Thoracic aorta (tissue), 2 donors: ENCODE data around the gene TMEM123. TPM values are rescaled to one million over a fixed set of nuclear protein-coding genes. Genes with fewer than 3 reads are reported as not detected.

Experiments used
- ATAC-seq: fragments of 150-250 bp; one replicate; pipeline ENCODE4 v1.8.0; 2017; ENCODE audit warnings: low read depth; ENCODE audit not compliant: insufficient number of reproducible peaks, low FRiP score
- DNase-seq: peaks from one replicate; pipeline ENCODE4 v3.0.0-alpha.2; 2020; ENCODE audit warnings: low spot score
- H3K27ac ChIP-seq, 2 donors: fragments of 200-600 bp; sonication (generic); 1 replicate in 1 of 2; 2 replicates in 1 of 2; pipeline ENCODE4 v1.5.1; 2016; ENCODE audit warnings: mild to moderate bottlenecking in 2 of 2, moderate library complexity in 2 of 2
- H3K27me3 ChIP-seq: fragments of 200-600 bp; sonication (generic); replicated peaks from 2 replicates; pipeline ENCODE4 v1.6.0; 2016; ENCODE audit warnings: mild to moderate bottlenecking; ENCODE audit not compliant: insufficient read depth
- H3K36me3 ChIP-seq: fragments of 200-600 bp; sonication (generic); one replicate; pipeline ENCODE4 v1.5.1; 2016
- H3K4me1 ChIP-seq, 2 donors: fragments of 200-600 bp; sonication (generic); 1 replicate in 1 of 2; 2 replicates in 1 of 2; pipeline versions ENCODE4 v1.5.1 to v1.6.0; 2016; ENCODE audit warnings: low read depth in 2 of 2, mild to moderate bottlenecking in 1 of 2; ENCODE audit not compliant: control insufficient read depth in 1 of 2
- H3K4me3 ChIP-seq: fragments of 200-600 bp; sonication (generic); 2 replicates; pipeline ENCODE4 v1.5.1; 2016; ENCODE audit warnings: mild to moderate bottlenecking
- H3K9me3 ChIP-seq: fragments of 200-600 bp; sonication (generic); 2 replicates; pipeline ENCODE4 v1.5.1; 2016
- CTCF ChIP-seq: fragments of 200-600 bp; sonication (generic); IDR thresholded peaks from one replicate; pipeline ENCODE4 v1.5.1; 2019; ENCODE audit warnings: antibody characterized with exemption
- total RNA-seq, 2 donors: library from RNA; depleted of rRNA; stranded (reverse); fragments of >200 nt; gene quantifications; one replicate each; pipeline versions ENCODE4 v1.1.0 to v1.2.3, GENCODE V29; 2016

TMEM123 gene
- total RNA-seq, 2 donors from 2014 or later = 50.8 to 77.5 TPM

- Histone ChIP-seq H3K27ac (no peak overlapping the region), H3K4me3 (no peak overlapping the region), H3K4me1 (no peaks in the 10 kb centered on the region), H3K36me3 (peaks cover 13% of the 10 kb centered on the region), H3K9me3 (no peaks in the 10 kb centered on the region), H3K27me3 (no peaks in the 10 kb centered on the region)
- ATAC-seq (no peak), DNase-seq (no peak)
- TF ChIP-seq CTCF = no peak
Measured at GRCh38 chr11:102386136-102386734, 66.3 kb downstream of the TMEM123 start.

GRCh38 chr11:102385085-102386007, 67.2 kb downstream of the TMEM123 start:
- Histone ChIP-seq H3K9me3 (no peaks in the 10 kb centered on the region), H3K4me3 (no peak overlapping the region), H3K27ac (no peak overlapping the region), H3K4me1 (no peaks in the 10 kb centered on the region), H3K27me3 (no peaks in the 10 kb centered on the region), H3K36me3 (peaks cover 19% of the 10 kb centered on the region)
- no peak for TF ChIP-seq CTCF
- DNase-seq = no peak
- no peak for ATAC-seq

- no peak for TF ChIP-seq CTCF
- Histone ChIP-seq H3K36me3 (peaks cover 26% of the 10 kb centered on the region), H3K9me3 (no peaks in the 10 kb centered on the region), H3K4me3 (no peak overlapping the region), H3K27ac (no peak overlapping the region), H3K4me1 (no peaks in the 10 kb centered on the region), H3K27me3 (no peaks in the 10 kb centered on the region)
- ATAC-seq = no peak
- no peak for DNase-seq
Measured at GRCh38 chr11:102384419-102385079, 68.0 kb downstream of the TMEM123 start.

- Histone ChIP-seq H3K27ac (no peak overlapping the region), H3K4me1 (no peaks in the 10 kb centered on the region), H3K27me3 (no peaks in the 10 kb centered on the region), H3K36me3 (peaks cover 31% of the 10 kb centered on the region), H3K4me3 (no peak overlapping the region), H3K9me3 (no peaks in the 10 kb centered on the region)
- DNase-seq (no peak), ATAC-seq (no peak)
- TF ChIP-seq CTCF = no peak
Measured at GRCh38 chr11:102383839-102384238, 68.7 kb downstream of the TMEM123 start.

GRCh38 chr11:102382384-102382783, 70.2 kb downstream of the TMEM123 start:
- H3K36me3 ChIP-seq = peaks cover 40% of the 10 kb centered on the region
- no peaks in the 10 kb centered on the region for H3K9me3 ChIP-seq
- DNase-seq (no peak), ATAC-seq (no peak)
- H3K4me3 ChIP-seq = no peak overlapping the region
- H3K27ac ChIP-seq = no peak overlapping the region
- H3K27me3 ChIP-seq = no peaks in the 10 kb centered on the region
- TF ChIP-seq CTCF = no peak
- H3K4me1 ChIP-seq = no peaks in the 10 kb centered on the region
